Urinary bladder (tissue), 4 donors: ENCODE measurements around the gene LRCH1. TPM values are rescaled to one million over a fixed set of nuclear protein-coding genes. Genes with fewer than 3 reads are reported as not detected.

ENCODE experiments used
- DNase-seq: peaks from one replicate; pipeline ENCODE4 v3.0.0-alpha.2; 2015; ENCODE audit errors: extremely low spot score
- H3K27ac ChIP-seq: one replicate; pipeline ENCODE4 v1.5.1; 2013; ENCODE audit warnings: low read depth, mild to moderate bottlenecking, moderate library complexity
- H3K36me3 ChIP-seq: one replicate; pipeline ENCODE4 v1.6.1; 2013; ENCODE audit warnings: mild to moderate bottlenecking, moderate library complexity; ENCODE audit not compliant: insufficient read depth
- H3K4me1 ChIP-seq: one replicate; pipeline ENCODE4 v1.6.1; 2013; ENCODE audit warnings: mild to moderate bottlenecking, moderate library complexity; ENCODE audit not compliant: insufficient read depth
- H3K4me3 ChIP-seq: one replicate; pipeline ENCODE4 v1.5.1; 2013; ENCODE audit warnings: low read depth, low read length
- WGBS: extraction: QIAGEN DNeasy Blood & Tissue Kit; methylation state at CpG from one replicate; pipeline ENCODE4 v1.1.7; 2013; 5-methylcytosine and 5-hydroxymethylcytosine counted together
- polyA plus RNA-seq: library from polyadenylated mRNA; stranded (reverse); fragments of 200-250 nt; gene quantifications from one replicate; pipeline ENCODE4 v1.2.3, GENCODE V29; 2013
- total RNA-seq: library from RNA; depleted of rRNA; stranded (reverse); fragments of >200 nt; gene quantifications from one replicate; pipeline ENCODE4 v1.2.3, GENCODE V29; 2014
- donor health status: healthy with polysubstance abuse.
- donor health status: healthy.

The LRCH1 gene
- total and polyA plus RNA-seq, 2 donors: 17.8 to 34.4 TPM

- no peak overlapping the region for H3K4me3 ChIP-seq
- 99% methylated on average over 3 of the region's 3 CpGs for WGBS
- H3K4me1 ChIP-seq: peaks cover 1% of the 10 kb centered on the region
- H3K27ac ChIP-seq: no peak overlapping the region
- no peak for DNase-seq
- H3K36me3 ChIP-seq: no peaks in the 10 kb centered on the region
Observed at GRCh38 chr13:46682015-46682414, 129.0 kb downstream of the LRCH1 start.

- Histone ChIP-seq H3K4me1 (peaks cover 1% of the 10 kb centered on the region), H3K4me3 (no peak overlapping the region), H3K36me3 (no peaks in the 10 kb centered on the region), H3K27ac (no peak overlapping the region)
- DNase-seq: no peak
- WGBS: 92% methylated on average over 1 of the region's 1 CpG
Observed at GRCh38 chr13:46682707-46683106, 129.7 kb downstream of the LRCH1 start.

GRCh38 chr13:46683676-46684260 is 130.8 kb downstream of the LRCH1 start:
- no peak for DNase-seq
- H3K27ac ChIP-seq: no peak overlapping the region
- 75% methylated on average over 1 of the region's 1 CpG for WGBS
- H3K36me3 ChIP-seq: no peaks in the 10 kb centered on the region
- H3K4me1 ChIP-seq: peaks cover 1% of the 10 kb centered on the region
- H3K4me3 ChIP-seq: no peak overlapping the region

GRCh38 chr13:46684287-46685001 is 131.5 kb downstream of the LRCH1 start:
- Histone ChIP-seq H3K36me3 (no peaks in the 10 kb centered on the region), H3K27ac (no peak overlapping the region), H3K4me1 (peaks cover 1% of the 10 kb centered on the region), H3K4me3 (no peak overlapping the region)
- no peak for DNase-seq
- WGBS: 65% methylated on average over 3 of the region's 3 CpGs

- H3K4me1 ChIP-seq: peaks cover 1% of the 10 kb centered on the region
- no peak for DNase-seq
- no peak overlapping the region for H3K27ac ChIP-seq
- WGBS: 64% methylated on average over 10 of the region's 10 CpGs
- H3K4me3 ChIP-seq: no peak overlapping the region
- no peaks in the 10 kb centered on the region for H3K36me3 ChIP-seq
Observed at GRCh38 chr13:46685006-46685730, 132.2 kb downstream of the LRCH1 start.

- no peak for DNase-seq
- Histone ChIP-seq H3K4me3 (no peak overlapping the region), H3K4me1 (peaks cover 1% of the 10 kb centered on the region), H3K27ac (no peak overlapping the region), H3K36me3 (no peaks in the 10 kb centered on the region)
- WGBS: 79% methylated on average over 4 of the region's 4 CpGs
Observed at GRCh38 chr13:46686171-46686570, 133.2 kb downstream of the LRCH1 start.

GRCh38 chr13:46687810-46688209 is 134.8 kb downstream of the LRCH1 start:
- no peak for DNase-seq
- WGBS: 10% methylated on average over 1 of the region's 1 CpG
- H3K36me3 ChIP-seq: no peaks in the 10 kb centered on the region
- H3K4me3 ChIP-seq: no peak overlapping the region
- H3K4me1 ChIP-seq: peaks cover 1% of the 10 kb centered on the region
- no peak overlapping the region for H3K27ac ChIP-seq

GRCh38 chr13:46688306-46688705 is 135.3 kb downstream of the LRCH1 start:
- no peak for DNase-seq
- Histone ChIP-seq H3K4me1 (peaks cover 1% of the 10 kb centered on the region), H3K4me3 (no peak overlapping the region), H3K36me3 (no peaks in the 10 kb centered on the region), H3K27ac (no peak overlapping the region)
- WGBS: 89% methylated on average over 1 of the region's 1 CpG

GRCh38 chr13:46698014-46698413 is 145.0 kb downstream of the LRCH1 start:
- Histone ChIP-seq H3K4me1 (no peaks in the 10 kb centered on the region), H3K4me3 (no peak overlapping the region), H3K36me3 (no peaks in the 10 kb centered on the region), H3K27ac (no peak overlapping the region)
- 48% methylated on average over 3 of the region's 3 CpGs for WGBS
- no peak for DNase-seq

GRCh38 chr13:46698910-46699460 is 146.0 kb downstream of the LRCH1 start:
- Histone ChIP-seq H3K27ac (no peak overlapping the region), H3K4me1 (no peaks in the 10 kb centered on the region), H3K4me3 (no peak overlapping the region), H3K36me3 (no peaks in the 10 kb centered on the region)
- WGBS: 46% methylated on average over 6 of the region's 6 CpGs
- no peak for DNase-seq

GRCh38 chr13:46712524-46712923 is 159.6 kb downstream of the LRCH1 start:
- no peaks in the 10 kb centered on the region for H3K36me3 ChIP-seq
- DNase-seq: no peak
- WGBS: 53% methylated on average over 6 of the region's 6 CpGs
- H3K27ac ChIP-seq: no peak overlapping the region
- no peaks in the 10 kb centered on the region for H3K4me1 ChIP-seq
- no peak overlapping the region for H3K4me3 ChIP-seq

- WGBS: 95% methylated on average over 3 of the region's 3 CpGs
- no peak overlapping the region for H3K27ac ChIP-seq
- no peak overlapping the region for H3K4me3 ChIP-seq
- no peaks in the 10 kb centered on the region for H3K36me3 ChIP-seq
- H3K4me1 ChIP-seq: no peaks in the 10 kb centered on the region
- DNase-seq: no peak
Observed at GRCh38 chr13:46715363-46715762, 162.4 kb downstream of the LRCH1 start.

- Histone ChIP-seq H3K4me3 (no peak overlapping the region), H3K4me1 (no peaks in the 10 kb centered on the region), H3K36me3 (no peaks in the 10 kb centered on the region), H3K27ac (no peak overlapping the region)
- WGBS: 65% methylated on average over 1 of the region's 1 CpG
- DNase-seq: no peak
Observed at GRCh38 chr13:46716821-46717220, 163.9 kb downstream of the LRCH1 start.

- DNase-seq: no peak
- no peaks in the 10 kb centered on the region for H3K36me3 ChIP-seq
- 78% methylated on average over 4 of the region's 4 CpGs for WGBS
- H3K27ac ChIP-seq: no peak overlapping the region
- no peaks in the 10 kb centered on the region for H3K4me1 ChIP-seq
- no peak overlapping the region for H3K4me3 ChIP-seq
Observed at GRCh38 chr13:46717275-46717674, 164.3 kb downstream of the LRCH1 start.
